Neural cell (in vitro differentiated cells): Measurements from ENCODE around the gene SPTBN1. TPM values are rescaled to one million over a fixed set of nuclear protein-coding genes. Genes with fewer than 3 reads are reported as not detected.

Experiments
- H2AFZ ChIP-seq: fragments of 200-600, 300-800 bp; sonication (generic), shearing (Covaris generic); 2 replicates; pipeline ENCODE4 v1.6.0; 2014; ENCODE audit warnings: low read depth, mild to moderate bottlenecking, antibody characterized with exemption, low read length, moderate library complexity
- H3F3A ChIP-seq: fragments of 200-600 bp; shearing (Covaris generic); 2 replicates; pipeline ENCODE4 v1.6.1; 2016; ENCODE audit warnings: mild to moderate bottlenecking, moderate library complexity, mixed read lengths, antibody characterized with exemption, low read length; ENCODE audit not compliant: insufficient read depth, poor library complexity, severe bottlenecking
- H3K27ac ChIP-seq: fragments of 200-600, 300-800 bp; sonication (generic), shearing (Covaris generic); 2 replicates; pipeline ENCODE4 v1.5.1; 2014; ENCODE audit warnings: mild to moderate bottlenecking, low read length, moderate library complexity
- H3K27me3 ChIP-seq: fragments of 300-800, 200-600 bp; sonication (generic), shearing (Covaris generic); 2 replicates; pipeline ENCODE4 v1.6.0; 2014; ENCODE audit warnings: mild to moderate bottlenecking, low read depth, low read length, moderate library complexity; ENCODE audit not compliant: insufficient read depth
- H3K36me3 ChIP-seq: fragments of 300-800, 200-600 bp; sonication (generic), shearing (Covaris generic); 2 replicates; pipeline ENCODE4 v1.5.1; 2014; ENCODE audit warnings: mild to moderate bottlenecking, antibody characterized with exemption, low read length, moderate library complexity; ENCODE audit not compliant: insufficient read depth
- H3K4me2 ChIP-seq: fragments of 300-800, 200-600 bp; sonication (generic), shearing (Covaris generic); 2 replicates; pipeline ENCODE4 v1.6.0; 2014; ENCODE audit warnings: mild to moderate bottlenecking, low read length
- H3K4me3 ChIP-seq: fragments of 300-800, 200-600 bp; sonication (generic), shearing (Covaris generic); 2 replicates; pipeline ENCODE4 v1.5.1; 2014; ENCODE audit warnings: mild to moderate bottlenecking, low read length, moderate library complexity
- H3K79me2 ChIP-seq: fragments of 200-600 bp; shearing (Covaris generic); replicated peaks from 2 replicates; pipeline ENCODE4 v1.6.0; 2014; ENCODE audit warnings: mild to moderate bottlenecking, low read length, moderate library complexity; ENCODE audit not compliant: insufficient read depth
- H3K9ac ChIP-seq: fragments of 300-800, 200-600 bp; sonication (generic), shearing (Covaris generic); 2 replicates; pipeline ENCODE4 v1.6.1; 2016; ENCODE audit warnings: mild to moderate bottlenecking, low read length, mixed read lengths
- H3K9me2 ChIP-seq: fragments of 200-600 bp; shearing (Covaris generic); 2 replicates; pipeline ENCODE4 v1.6.1; 2016; ENCODE audit warnings: mild to moderate bottlenecking, low read length, mixed read lengths; ENCODE audit not compliant: insufficient read depth
- H3K9me3 ChIP-seq: fragments of 200-600, 300-800 bp; sonication (generic), shearing (Covaris generic); 2 replicates; pipeline ENCODE4 v1.6.1; 2016; ENCODE audit warnings: mild to moderate bottlenecking, mixed run types, low read length, moderate library complexity, mixed read lengths
- H4K20me1 ChIP-seq: fragments of 200-600 bp; shearing (Covaris generic); 2 replicates; pipeline ENCODE4 v1.6.1; 2016; ENCODE audit warnings: mild to moderate bottlenecking, mixed run types; ENCODE audit not compliant: insufficient read depth
- EP300 ChIP-seq: fragments of 450-650 bp; conservative IDR thresholded peaks from 2 replicates; pipeline ENCODE4 v1.6.1; 2014; ENCODE audit warnings: antibody characterized with exemption, mild to moderate bottlenecking, moderate library complexity; ENCODE audit not compliant: poor library complexity, severe bottlenecking
- EZH2 ChIP-seq: fragments of 200-600, 300-800 bp; shearing (Covaris generic), sonication (generic); IDR thresholded peaks from 2 replicates; pipeline ENCODE4 v1.6.1; 2014; ENCODE audit warnings: antibody characterized with exemption, low read length, borderline replicate concordance, mild to moderate bottlenecking; ENCODE audit not compliant: insufficient read depth, poor library complexity, severe bottlenecking
- MXI1 ChIP-seq: fragments of 450-650 bp; conservative IDR thresholded peaks from 2 replicates; pipeline ENCODE4 v1.6.1; 2014; ENCODE audit warnings: antibody characterized with exemption, mild to moderate bottlenecking; ENCODE audit not compliant: poor library complexity, severe bottlenecking
- POLR2AphosphoS5 ChIP-seq: IDR thresholded peaks from 2 replicates; pipeline ENCODE4 v1.6.1; 2012
- RAD21 ChIP-seq: fragments of 450-650 bp; conservative IDR thresholded peaks from 2 replicates; pipeline ENCODE4 v1.6.1; 2014; ENCODE audit warnings: antibody characterized with exemption, mild to moderate bottlenecking, moderate library complexity
- SMC3 ChIP-seq: fragments of 450-650 bp; conservative IDR thresholded peaks from 2 replicates; pipeline ENCODE4 v1.6.1; 2014; ENCODE audit warnings: antibody characterized with exemption, mild to moderate bottlenecking, moderate library complexity; ENCODE audit not compliant: poor library complexity
- TAF1 ChIP-seq: IDR thresholded peaks from 2 replicates; pipeline ENCODE4 v1.6.1; 2012; ENCODE audit warnings: low read depth
- polyA plus RNA-seq: library from polyadenylated mRNA; depleted of rRNA; stranded (reverse); fragments of >200 nt; gene quantifications from 2 replicates; pipeline ENCODE4 v1.2.3, GENCODE V29; 2014
- TF ChIP-seq, protein P1 (sequence below): IDR thresholded peaks from 2 replicates; pipeline ENCODE4 v1.6.1; 2012; ENCODE audit warnings: borderline replicate concordance
- TF ChIP-seq, protein P2 (sequence below): fragments of 450-650 bp; IDR thresholded peaks from 2 replicates; pipeline ENCODE4 v1.5.1; 2014; ENCODE audit warnings: antibody characterized with exemption, mild to moderate bottlenecking, moderate library complexity; ENCODE audit not compliant: poor library complexity, severe bottlenecking

The SPTBN1 gene
- polyA plus RNA-seq, 1 donor from 2014 or later: 92.1 TPM

DNA sequence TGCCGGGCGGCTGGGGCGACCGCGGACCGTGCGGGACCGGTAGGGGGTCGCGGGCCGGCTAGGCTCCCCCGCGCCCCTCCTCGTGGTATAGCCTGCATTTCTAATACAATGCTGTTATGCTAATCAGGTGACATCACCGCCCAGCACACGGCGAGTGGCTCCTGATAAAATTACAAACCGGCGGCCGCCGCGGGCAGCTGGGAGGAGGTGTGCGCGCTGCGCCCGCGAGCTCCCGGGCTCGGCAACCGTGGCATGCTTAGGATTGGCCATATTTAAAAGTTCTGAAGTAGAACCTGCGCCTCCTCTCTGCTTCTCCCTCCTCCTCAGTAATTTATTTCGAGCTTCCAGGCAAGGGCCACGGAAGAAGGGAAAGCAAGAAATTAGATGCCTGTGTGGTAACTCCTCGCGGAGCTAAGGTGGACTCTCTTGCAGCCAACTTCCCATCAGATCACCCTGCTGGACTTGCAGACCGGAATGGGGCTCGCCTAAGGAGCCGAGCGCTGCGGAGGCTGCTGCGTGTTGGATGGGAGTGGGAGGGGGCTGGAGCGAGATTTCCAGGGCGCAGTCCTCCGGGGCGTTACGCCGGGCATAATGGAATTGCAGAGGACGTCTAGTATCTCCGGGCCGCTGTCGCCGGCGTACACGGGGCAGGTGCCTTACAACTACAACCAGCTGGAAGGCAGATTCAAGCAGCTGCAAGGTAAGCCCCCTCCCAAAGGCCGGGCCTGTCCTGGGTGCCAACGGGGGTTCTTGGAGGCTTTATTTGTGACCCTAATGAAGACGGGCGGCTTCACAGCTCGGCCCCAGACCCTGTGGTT lies 102.3 kb downstream of the SPTBN1 start:
- Histone ChIP-seq H2AFZ (peak overlapping the region; percentile 3), H3K4me3 (peak overlapping the region; percentile 88), H3K36me3 (no peaks in the 10 kb centered on the region), H3K9me3 (no peaks in the 10 kb centered on the region), H4K20me1 (no peaks in the 10 kb centered on the region), H3K9me2 (no peaks in the 10 kb centered on the region), H3K27ac (peak overlapping the region; percentile 64), H3K79me2 (peaks cover 23% of the 10 kb centered on the region), H3K9ac (peak overlapping the region; percentile 73), H3K4me2 (peak overlapping the region; percentile 76), H3K27me3 (no peaks in the 10 kb centered on the region), H3F3A (peaks cover 10% of the 10 kb centered on the region)
- TF ChIP-seq TAF1 (peak; percentile 4), EZH2 (no peak), MXI1 (peak; percentile 74), POLR2AphosphoS5 (no peak), EP300 (peak; percentile 10), SMC3 (no peak), RAD21 (no peak)
- TF ChIP-seq, protein P1, sequence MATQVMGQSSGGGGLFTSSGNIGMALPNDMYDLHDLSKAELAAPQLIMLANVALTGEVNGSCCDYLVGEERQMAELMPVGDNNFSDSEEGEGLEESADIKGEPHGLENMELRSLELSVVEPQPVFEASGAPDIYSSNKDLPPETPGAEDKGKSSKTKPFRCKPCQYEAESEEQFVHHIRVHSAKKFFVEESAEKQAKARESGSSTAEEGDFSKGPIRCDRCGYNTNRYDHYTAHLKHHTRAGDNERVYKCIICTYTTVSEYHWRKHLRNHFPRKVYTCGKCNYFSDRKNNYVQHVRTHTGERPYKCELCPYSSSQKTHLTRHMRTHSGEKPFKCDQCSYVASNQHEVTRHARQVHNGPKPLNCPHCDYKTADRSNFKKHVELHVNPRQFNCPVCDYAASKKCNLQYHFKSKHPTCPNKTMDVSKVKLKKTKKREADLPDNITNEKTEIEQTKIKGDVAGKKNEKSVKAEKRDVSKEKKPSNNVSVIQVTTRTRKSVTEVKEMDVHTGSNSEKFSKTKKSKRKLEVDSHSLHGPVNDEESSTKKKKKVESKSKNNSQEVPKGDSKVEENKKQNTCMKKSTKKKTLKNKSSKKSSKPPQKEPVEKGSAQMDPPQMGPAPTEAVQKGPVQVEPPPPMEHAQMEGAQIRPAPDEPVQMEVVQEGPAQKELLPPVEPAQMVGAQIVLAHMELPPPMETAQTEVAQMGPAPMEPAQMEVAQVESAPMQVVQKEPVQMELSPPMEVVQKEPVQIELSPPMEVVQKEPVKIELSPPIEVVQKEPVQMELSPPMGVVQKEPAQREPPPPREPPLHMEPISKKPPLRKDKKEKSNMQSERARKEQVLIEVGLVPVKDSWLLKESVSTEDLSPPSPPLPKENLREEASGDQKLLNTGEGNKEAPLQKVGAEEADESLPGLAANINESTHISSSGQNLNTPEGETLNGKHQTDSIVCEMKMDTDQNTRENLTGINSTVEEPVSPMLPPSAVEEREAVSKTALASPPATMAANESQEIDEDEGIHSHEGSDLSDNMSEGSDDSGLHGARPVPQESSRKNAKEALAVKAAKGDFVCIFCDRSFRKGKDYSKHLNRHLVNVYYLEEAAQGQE: no peak
- TF ChIP-seq, protein P2, sequence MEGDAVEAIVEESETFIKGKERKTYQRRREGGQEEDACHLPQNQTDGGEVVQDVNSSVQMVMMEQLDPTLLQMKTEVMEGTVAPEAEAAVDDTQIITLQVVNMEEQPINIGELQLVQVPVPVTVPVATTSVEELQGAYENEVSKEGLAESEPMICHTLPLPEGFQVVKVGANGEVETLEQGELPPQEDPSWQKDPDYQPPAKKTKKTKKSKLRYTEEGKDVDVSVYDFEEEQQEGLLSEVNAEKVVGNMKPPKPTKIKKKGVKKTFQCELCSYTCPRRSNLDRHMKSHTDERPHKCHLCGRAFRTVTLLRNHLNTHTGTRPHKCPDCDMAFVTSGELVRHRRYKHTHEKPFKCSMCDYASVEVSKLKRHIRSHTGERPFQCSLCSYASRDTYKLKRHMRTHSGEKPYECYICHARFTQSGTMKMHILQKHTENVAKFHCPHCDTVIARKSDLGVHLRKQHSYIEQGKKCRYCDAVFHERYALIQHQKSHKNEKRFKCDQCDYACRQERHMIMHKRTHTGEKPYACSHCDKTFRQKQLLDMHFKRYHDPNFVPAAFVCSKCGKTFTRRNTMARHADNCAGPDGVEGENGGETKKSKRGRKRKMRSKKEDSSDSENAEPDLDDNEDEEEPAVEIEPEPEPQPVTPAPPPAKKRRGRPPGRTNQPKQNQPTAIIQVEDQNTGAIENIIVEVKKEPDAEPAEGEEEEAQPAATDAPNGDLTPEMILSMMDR: no peak

DNA sequence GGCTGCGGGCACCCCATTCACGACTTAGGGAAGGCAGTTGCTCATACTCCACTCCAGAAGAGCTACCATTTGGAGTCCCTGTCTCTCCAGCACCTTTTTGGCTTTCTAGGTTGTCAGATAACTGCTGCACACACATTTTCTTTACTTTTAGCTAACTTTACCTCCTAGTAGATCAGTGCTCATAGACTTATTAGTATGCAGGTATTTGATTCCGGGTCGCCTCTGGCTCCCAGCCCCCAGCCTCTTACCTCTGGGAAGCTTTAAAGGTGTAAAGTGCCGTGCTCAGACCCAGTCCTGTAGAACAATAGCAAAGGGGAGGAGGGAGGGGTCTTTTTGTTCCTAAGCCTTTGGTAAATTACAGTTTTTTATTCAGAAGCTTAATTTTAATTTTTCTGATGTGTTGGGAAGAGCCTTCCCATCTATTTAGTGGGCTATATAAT lies 102.9 kb downstream of the SPTBN1 start:
- Histone ChIP-seq H3K27ac (peak overlapping the region; percentile 64), H3K27me3 (no peaks in the 10 kb centered on the region), H4K20me1 (no peaks in the 10 kb centered on the region), H3K79me2 (peaks cover 21% of the 10 kb centered on the region), H3K9me3 (no peaks in the 10 kb centered on the region), H3K4me3 (peak overlapping the region; percentile 88), H2AFZ (no peak overlapping the region), H3K9me2 (no peaks in the 10 kb centered on the region), H3K9ac (peak overlapping the region; percentile 73), H3F3A (peaks cover 10% of the 10 kb centered on the region), H3K36me3 (no peaks in the 10 kb centered on the region), H3K4me2 (peak overlapping the region; percentile 76)
- TF ChIP-seq, protein P2: no peak
- TF ChIP-seq EZH2: no peak
- TF ChIP-seq, protein P1: no peak
- TF ChIP-seq RAD21: no peak
- TF ChIP-seq TAF1: no peak
- no peak for TF ChIP-seq SMC3
